Keratinocyte (primary cell): Measurements from ENCODE around the gene SLC17A9.

Experiments
- CTCF ChIP-seq, 3 experiments: IDR thresholded peaks in 1 of 3; conservative IDR thresholded peaks in 1 of 3; optimal IDR thresholded peaks in 1 of 3; 2 replicates in 2 of 3; 3 replicates in 1 of 3; pipeline versions ENCODE3 to v1.5.1; 2011; ENCODE audit warnings: low read length in 3 of 3, mild to moderate bottlenecking in 3 of 3, moderate library complexity in 2 of 3, control low read depth in 1 of 3, inconsistent platforms in 1 of 3; ENCODE audit not compliant: insufficient read depth in 2 of 3; ENCODE audit errors: extremely low read depth in 1 of 3
- EZH2 ChIP-seq: IDR thresholded peaks from one replicate; pipeline ENCODE4 v1.6.1; 2012; ENCODE audit warnings: inconsistent platforms, mild to moderate bottlenecking, low read length, moderate library complexity

GRCh38 chr20:63003546-63003945, 51.0 kb downstream of the SLC17A9 start:
- TF ChIP-seq CTCF (optimal IDR thresholded peaks at IDR 0.05 in 1 of 3, IDR thresholded peaks at IDR 0.05 in 1 of 3, conservative IDR thresholded peaks at IDR 0.05 in 1 of 3; ENCODE audit: extremely low read depth in 1 of 3, insufficient read depth in 2 of 3, low read length in 3 of 3) (no peak), EZH2 (peak; percentile 59)
